GM18858 (cell line): ENCODE data around the gene VCL.
"Not testable (repeated sequence)": the region's sequence is repeated elsewhere in the genome, so short reads cannot be mapped to it uniquely, and the experiment has no call there.

Experiments used
- ATAC-seq: cut with Tn5 transposase; IDR thresholded peaks from one replicate; pipeline ENCODE4 v1.9.1; 2021; ENCODE audit not compliant: unreplicated experiment

VCL gene

DNA sequence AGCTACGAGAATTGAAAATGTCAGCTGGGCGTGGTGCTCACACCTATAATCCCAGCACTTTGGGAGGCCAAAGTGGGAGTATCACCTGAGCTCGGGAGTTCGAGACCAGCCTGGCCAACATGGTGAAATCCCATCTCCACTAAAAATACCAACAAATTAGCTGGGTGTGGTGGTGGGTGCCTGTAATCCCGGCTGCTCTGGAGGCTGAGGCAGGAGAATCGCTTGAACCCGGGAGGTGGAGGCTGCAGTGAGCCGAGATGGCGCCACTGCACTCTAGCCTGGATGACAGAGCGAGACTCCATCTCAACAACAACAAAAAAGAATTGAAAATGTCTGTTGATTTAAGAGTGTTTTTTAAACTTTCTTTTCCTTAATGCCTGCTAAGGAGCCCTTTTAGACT is 149.1 kb downstream of the VCL start:
- ATAC-seq = not testable (repeated sequence)

- peak; percentile 23 for ATAC-seq
Observed at GRCh38 chr10:74150204-74150989, 152.5 kb downstream of the VCL start, which contains the start of gene AP3M1. Gene AP3M1, minus strand, starts transcription at chr10:74150828. Its CDS starts 12,449 bp downstream, at chr10:74138379.

DNA sequence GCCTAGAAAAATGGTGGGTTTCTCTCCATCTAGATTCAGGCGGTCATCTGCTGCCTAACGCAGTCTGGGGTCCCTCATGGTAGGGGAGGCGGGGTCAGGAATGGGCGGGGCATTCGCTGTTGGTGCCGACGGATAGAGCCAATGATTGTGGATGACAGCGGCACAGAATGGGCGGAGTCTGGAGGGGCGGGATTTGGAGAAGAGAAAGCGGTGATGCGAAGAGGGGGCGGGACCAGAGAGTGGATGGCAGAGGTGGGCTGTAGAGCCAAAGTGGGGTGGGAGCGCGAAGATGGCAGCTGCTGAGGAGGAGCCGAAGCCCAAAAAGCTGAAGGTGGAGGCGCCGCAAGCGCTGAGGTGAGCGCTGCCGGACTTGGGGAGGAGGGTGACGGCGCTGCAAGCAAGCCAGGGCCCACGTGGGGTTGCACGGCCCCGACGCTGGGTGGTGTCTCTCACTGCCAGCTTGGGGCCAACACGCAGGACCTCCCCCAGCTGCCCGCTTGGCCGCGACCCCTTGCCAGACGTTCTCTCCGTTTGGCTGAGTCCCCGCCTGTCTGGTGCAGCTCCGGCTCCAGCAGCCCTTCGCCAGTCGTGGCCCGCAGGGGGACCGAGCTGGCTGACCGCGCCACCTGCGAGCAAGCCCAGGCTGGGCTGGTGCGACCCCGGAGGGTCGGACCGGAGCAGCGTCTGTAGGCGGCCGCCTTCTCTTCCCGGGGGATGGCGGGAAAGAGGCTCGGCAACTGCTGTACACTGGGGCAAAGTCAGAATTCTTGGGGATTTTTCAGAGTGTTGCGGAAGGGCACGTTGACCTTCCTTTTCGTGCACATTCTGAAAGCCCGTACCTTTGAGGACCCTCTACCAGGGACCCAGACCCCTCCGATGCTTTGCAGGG is 153.3 kb downstream of the VCL start, which contains the start of gene ADK:
ADK (plus strand) TSS at position 232 of the 889 bp plus-strand sequence; CDS start at position 290, 58 bp downstream.
- ATAC-seq = peak; percentile 56

DNA sequence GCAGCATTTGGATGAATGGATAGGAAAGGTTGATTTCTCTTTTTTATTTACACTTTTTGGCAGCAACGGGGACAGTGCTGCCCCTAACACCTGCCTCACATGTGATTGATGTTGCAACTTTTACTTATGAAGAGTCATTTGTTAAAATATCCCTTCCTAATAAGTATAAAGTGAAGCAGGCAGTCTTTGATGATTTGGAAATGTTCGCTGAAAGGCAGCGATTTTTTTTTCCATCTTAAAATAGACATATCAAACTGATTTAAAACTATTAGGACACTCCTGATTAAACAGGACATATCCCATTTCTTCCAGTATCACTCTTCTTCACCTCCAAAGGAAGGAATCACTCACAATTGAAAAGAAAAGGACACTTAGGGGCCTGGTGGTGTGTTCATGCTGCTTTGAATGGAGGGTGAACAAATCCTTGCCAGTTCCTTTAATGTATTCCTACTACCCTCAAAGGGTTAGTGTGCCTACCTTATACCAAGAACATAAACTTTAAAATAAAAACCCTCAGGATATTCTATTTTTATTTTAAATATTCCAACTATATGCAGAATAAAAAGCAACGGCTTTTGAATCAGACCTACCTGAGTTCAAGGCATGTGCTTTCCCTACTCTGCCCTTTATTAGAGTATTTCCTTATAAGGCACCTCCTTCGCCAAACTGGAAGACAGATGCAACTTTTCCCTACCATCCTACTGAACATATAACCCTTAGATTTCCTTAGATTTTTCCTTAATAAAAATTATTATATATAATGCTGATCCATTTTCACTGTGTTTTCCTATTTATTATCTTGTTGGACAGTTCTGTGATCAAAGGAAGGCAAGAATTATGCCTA is 154.2 kb downstream of the VCL start:
- no peak for ATAC-seq

DNA sequence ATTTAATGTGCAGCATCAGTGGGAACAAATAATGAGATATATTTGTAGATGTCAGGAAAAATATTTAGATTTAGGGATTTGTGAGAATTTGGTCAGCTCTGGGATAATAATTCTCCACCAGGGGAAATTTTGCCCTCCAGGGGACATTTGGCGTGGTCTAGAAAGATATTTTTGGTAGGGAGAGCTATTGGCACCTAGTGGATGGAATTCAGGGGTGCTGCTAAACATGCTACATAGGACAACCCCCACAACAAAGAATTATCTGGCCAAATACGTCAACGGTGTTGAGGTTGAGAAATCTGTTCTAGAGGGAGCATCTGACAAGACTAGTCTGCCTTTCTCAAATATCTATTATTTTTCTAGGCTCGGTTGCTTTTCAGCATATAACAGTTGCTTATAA is 155.2 kb downstream of the VCL start:
- no peak for ATAC-seq

DNA sequence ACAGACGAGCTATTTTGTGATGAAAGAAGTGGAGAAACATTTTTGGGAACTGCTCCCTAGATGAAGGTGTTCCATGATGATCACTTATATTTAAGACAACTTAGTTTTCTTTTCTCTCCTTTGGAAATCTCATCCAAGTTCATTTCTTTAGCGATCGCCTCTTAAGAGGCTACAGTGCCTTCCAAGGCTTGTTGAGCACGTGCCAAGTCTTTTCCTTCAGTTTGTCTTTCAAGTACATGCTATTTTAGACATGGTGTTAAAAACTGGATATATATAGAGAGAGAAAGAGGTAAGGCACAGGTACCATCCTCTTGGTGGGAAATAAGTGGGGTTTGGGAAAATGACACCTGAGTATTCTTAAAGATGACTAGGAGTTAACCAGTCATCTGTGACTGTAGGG is 155.8 kb downstream of the VCL start:
- no peak for ATAC-seq

GRCh38 chr10:74156919-74157289 is 159.0 kb downstream of the VCL start:
- no peak for ATAC-seq

- ATAC-seq = no peak
Observed at GRCh38 chr10:74160013-74160412, 162.1 kb downstream of the VCL start.

DNA sequence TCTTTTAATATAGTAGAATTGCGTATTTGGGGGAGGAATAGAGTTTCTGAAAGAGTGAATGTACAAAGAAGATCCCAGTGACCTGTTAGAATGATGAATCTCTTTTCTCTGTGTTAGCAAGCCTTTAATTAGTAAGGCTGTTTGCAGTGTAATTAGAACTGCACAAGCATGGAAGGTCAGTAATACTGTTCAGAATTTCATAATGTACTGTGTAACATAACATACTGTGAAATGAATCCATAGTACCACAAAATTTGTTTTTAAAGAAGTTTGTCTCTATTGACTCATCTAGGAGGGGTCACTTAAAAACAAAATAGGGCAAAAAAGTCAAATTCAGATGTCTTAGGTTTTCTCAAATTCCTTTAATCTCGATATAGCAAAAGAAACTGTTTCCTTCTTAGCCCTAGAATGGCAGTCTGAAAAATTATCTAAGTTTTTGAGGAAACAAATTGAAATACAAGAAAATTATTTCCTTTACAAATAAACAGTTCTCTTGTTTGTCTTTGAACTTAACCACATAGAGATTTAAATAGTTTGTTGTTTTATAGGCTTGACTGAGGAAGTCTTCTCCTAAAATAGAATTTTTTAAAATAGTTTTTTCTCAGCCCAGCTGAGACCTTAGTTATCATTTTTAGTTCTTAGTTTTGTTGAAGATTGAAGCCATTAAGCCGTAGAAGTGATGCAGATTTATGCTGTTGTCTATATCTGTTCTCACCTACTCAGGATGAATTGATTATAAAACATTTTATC is 165.6 kb downstream of the VCL start:
- ATAC-seq = no peak

DNA sequence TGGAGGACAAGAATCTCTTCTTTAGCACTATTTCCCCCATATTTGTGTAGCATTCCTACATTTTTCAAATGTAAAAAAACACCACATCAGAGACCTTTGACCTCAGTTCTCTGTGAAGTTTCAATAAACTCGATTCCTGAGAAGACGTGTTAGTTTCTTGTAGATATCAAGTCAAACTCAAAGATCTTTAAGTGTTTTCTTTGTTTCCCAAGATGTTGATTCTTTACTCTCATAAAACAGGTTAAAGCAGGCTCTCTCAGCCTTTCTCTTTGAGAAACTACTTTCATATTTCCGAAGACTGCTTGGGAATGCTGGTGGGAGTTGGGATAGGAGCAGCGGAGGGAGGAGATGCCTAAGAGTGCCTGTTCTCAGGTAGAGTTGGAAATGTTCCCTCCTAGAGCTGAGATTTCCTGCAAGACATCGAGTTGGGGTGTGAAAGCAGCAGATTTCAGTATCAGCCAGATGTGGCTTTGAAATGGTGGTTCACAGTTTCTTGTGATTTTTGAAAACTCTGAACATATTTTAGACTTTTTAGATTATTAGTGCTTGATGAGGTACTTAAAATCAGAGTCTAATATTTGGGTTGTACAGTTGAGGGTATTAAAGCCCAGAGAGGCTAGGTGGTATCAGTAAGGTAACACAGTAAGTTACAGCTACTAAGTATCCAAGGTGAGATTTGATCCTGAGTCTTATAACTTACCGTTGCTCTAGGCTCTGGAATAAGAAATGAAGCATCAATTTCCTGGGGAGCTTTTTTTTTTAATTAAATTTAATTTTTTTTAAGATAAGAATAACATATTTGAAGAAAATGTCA is 167.0 kb downstream of the VCL start:
- no peak for ATAC-seq

- no peak for ATAC-seq
Observed at GRCh38 chr10:74165530-74165901, 167.6 kb downstream of the VCL start.

DNA sequence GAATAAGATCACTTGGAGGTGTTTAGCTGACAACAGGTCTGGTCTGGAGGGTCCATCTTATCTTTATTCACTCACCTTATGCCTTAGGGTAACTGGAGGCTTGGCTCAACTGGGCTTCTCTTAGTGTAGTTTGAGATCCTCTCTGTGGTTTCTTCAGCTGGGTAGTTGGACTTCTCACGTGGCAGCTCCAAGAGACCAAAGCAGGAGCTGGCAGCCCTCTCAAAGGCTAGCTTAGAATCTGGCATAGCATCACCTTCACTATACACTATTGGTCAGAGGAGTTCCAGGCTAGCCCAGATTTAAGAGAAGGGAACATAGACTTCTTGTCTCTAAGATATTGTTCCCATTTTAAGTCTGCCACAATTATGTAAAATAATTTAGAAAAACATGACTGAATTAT is 169.5 kb downstream of the VCL start:
- ATAC-seq = no peak
